Endothelial cell of umbilical vein (primary cell): ENCODE data around the gene EIF2S1. TPM values are rescaled to one million over a fixed set of nuclear protein-coding genes. Genes with fewer than 3 reads are reported as not detected.
"Not testable (repeated sequence)": the region's sequence is repeated elsewhere in the genome, so short reads cannot be mapped to it uniquely, and the experiment has no call there.

ENCODE experiments used
- BruUV-seq: library from RNA; stranded (reverse); fragments of 400-500 nt; replicated peaks from 2 replicates; lab custom pipeline; 2021; lab: Mats Ljungman, UMichigan
- CTCF ChIA-PET: fragments of 300-600, 350-600 bp; sonication (Branson Sonifier 250); formaldehyde crosslinking; loops from one replicate; lab custom pipeline; 2021; ENCODE audit warnings: antibody characterized with exemption, inconsistent platforms; lab: Charles Lee
- POLR2A ChIA-PET: fragments of 300-600, 350-600 bp; sonication (Branson Sonifier 250); formaldehyde crosslinking; loops from one replicate; lab custom pipeline; 2021; ENCODE audit warnings: antibody characterized with exemption, inconsistent platforms; lab: Charles Lee
- DNase-seq: peaks from one replicate; pipeline ENCODE4 v3.0.0-alpha.2; 2011; ENCODE audit warnings: low read depth, low spot score
- FAIRE-seq: peaks from 2 replicates; lab custom pipeline; 2011; peaks lifted over from hg19 to GRCh38; lab: Jason Lieb, UNC
- H2AFZ ChIP-seq: 2 replicates; pipeline ENCODE4 v1.6.0; 2012; ENCODE audit warnings: low read depth, low read length, control low read depth, inconsistent platforms
- H3K27ac ChIP-seq: 2 replicates; pipeline ENCODE4 v1.5.1; 2011; ENCODE audit warnings: low read depth, mild to moderate bottlenecking, control low read depth, low read length, moderate library complexity; ENCODE audit not compliant: insufficient read depth
- H3K27me3 ChIP-seq, 2 experiments: 2 replicates each; pipeline versions ENCODE4 v1.6.0 to v1.6.1; 2011; ENCODE audit warnings: low read length in 2 of 2, mixed read lengths in 1 of 2; ENCODE audit not compliant: control insufficient read depth in 2 of 2, insufficient read depth in 2 of 2
- H3K36me3 ChIP-seq, 2 experiments: 2 replicates in 1 of 2; 3 replicates in 1 of 2; pipeline ENCODE4 v1.5.1; 2011; ENCODE audit warnings: low read length in 2 of 2, mild to moderate bottlenecking in 1 of 2, moderate library complexity in 1 of 2; ENCODE audit not compliant: control insufficient read depth in 2 of 2, insufficient read depth in 2 of 2; ENCODE audit errors: extremely low read depth in 1 of 2
- H3K4me1 ChIP-seq: 3 replicates; pipeline ENCODE4 v1.5.1; 2011; ENCODE audit warnings: mild to moderate bottlenecking, low read length; ENCODE audit not compliant: control insufficient read depth, insufficient read depth; ENCODE audit errors: extremely low read depth
- H3K4me2 ChIP-seq: 2 replicates; pipeline ENCODE4 v1.6.1; 2011; ENCODE audit warnings: low read length, control low read depth, mixed read lengths; ENCODE audit not compliant: insufficient read depth
- H3K4me3 ChIP-seq, 3 experiments: fragments of 200-600 bp in 1 of 3; sonication (generic), shearing (Covaris generic) in 1 of 3; replicated peaks in 1 of 3; 2 replicates each; pipeline ENCODE4 v1.5.1; 2011 to 2016; ENCODE audit warnings: control low read depth in 3 of 3, low read length in 3 of 3, mild to moderate bottlenecking in 2 of 3, inconsistent platforms in 1 of 3, low read depth in 1 of 3, moderate library complexity in 1 of 3; ENCODE audit not compliant: insufficient read depth in 1 of 3
- H3K79me2 ChIP-seq: 2 replicates; pipeline ENCODE4 v1.6.0; 2012; ENCODE audit warnings: low read length, inconsistent platforms; ENCODE audit not compliant: control insufficient read depth, insufficient read depth
- H3K9ac ChIP-seq: replicated peaks from 2 replicates; pipeline ENCODE3; 2011; ENCODE audit warnings: low read length, control low read depth; ENCODE audit not compliant: insufficient read depth; ENCODE audit errors: extremely low read depth
- H3K9me1 ChIP-seq: replicated peaks from 3 replicates; pipeline ENCODE4 v1.6.0; 2011; ENCODE audit warnings: mild to moderate bottlenecking, low read length; ENCODE audit not compliant: control insufficient read depth, insufficient read depth; ENCODE audit errors: extremely low read depth
- H3K9me3 ChIP-seq: replicated peaks from 2 replicates; pipeline ENCODE4 v1.5.1; 2012; ENCODE audit warnings: low read length, inconsistent platforms; ENCODE audit not compliant: control insufficient read depth, insufficient read depth
- H4K20me1 ChIP-seq: replicated peaks from 2 replicates; pipeline ENCODE3; 2011; ENCODE audit warnings: mild to moderate bottlenecking, low read length; ENCODE audit not compliant: control insufficient read depth, insufficient read depth; ENCODE audit errors: extremely low read depth
- GATA2 ChIP-seq: IDR thresholded peaks from 2 replicates; pipeline ENCODE4 v1.7.0; 2011; ENCODE audit warnings: low read depth, mild to moderate bottlenecking, moderate library complexity, mixed read lengths, low read length; ENCODE audit not compliant: insufficient read length, insufficient read depth
- JUN ChIP-seq: IDR thresholded peaks from 2 replicates; pipeline ENCODE4 v1.6.1; 2011; ENCODE audit warnings: borderline replicate concordance, low read depth; ENCODE audit not compliant: insufficient read length, insufficient read depth
- MYC ChIP-seq: IDR thresholded peaks from one replicate; pipeline ENCODE4 v1.6.1; 2011; ENCODE audit warnings: mild to moderate bottlenecking, low read depth, low read length
- dilution Hi-C: fragments of 300-500 bp; cut with MboI; formaldehyde crosslinking; loops from one replicate; pipeline ENCODE4 v1.15.0; 2019; ENCODE audit warnings: low sequenced_read_pairs; ENCODE audit not compliant: extremely low pct_ligation_motif_present
- intact Hi-C: fragments of 100-400 bp; cut with micrococcal nuclease; formaldehyde crosslinking; loops from one replicate; pipeline ENCODE4 v1.10.0; 2022
- polyA plus RNA-seq, 4 experiments: library from polyadenylated mRNA; depleted of rRNA in 3 of 4; stranded (reverse) in 3 of 4; unstranded in 1 of 4; fragments of >200 nt; gene quantifications; 2 replicates each; pipeline versions ENCODE4 v1.2.1 to v1.2.3, GENCODE V29; 2011 to 2012; ENCODE audit warnings: missing spikeins in 1 of 4
- total RNA-seq: library from RNA; stranded (reverse); gene quantifications from 2 replicates; pipeline ENCODE4 v1.2.3, GENCODE V29; 2021
- TF ChIP-seq, protein P1 (sequence below): IDR thresholded peaks from 2 replicates; pipeline ENCODE4 v1.6.1; 2011; ENCODE audit not compliant: insufficient read depth, insufficient read length

Gene EIF2S1
- total and polyA plus RNA-seq, 2 donors (not counting 3 experiments of a cell fraction or from before 2014, with no cell fraction given): 36.8 to 135 TPM

DNA sequence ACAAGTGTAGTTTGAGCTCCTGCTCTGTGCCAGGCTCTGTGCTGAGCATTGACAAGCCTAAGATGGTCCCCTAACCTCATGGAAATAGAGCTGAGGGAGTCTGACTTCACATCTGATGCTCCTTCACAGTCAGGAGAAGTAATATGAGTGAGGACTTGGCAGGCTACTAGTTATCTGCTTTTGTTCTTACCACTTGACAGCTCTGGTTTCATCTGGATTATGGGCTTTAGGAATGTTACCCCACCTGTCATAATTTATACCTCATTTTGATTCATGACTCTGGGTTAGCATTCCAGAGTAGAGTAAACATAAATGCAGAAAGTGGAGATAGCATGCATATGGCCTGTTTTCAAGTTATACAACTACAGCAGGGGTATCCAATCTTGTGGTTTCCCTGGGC, 41.0 kb upstream of the EIF2S1 start:
- Histone ChIP-seq H3K4me3 (no peak overlapping the region), H4K20me1 (no peaks in the 10 kb centered on the region), H2AFZ (no peak overlapping the region), H3K4me1 (no peaks in the 10 kb centered on the region), H3K9ac (no peak overlapping the region), H3K27ac (no peak overlapping the region), H3K36me3 (peaks cover 2 to 3% of the 10 kb centered on the region in 2 experiments), H3K79me2 (no peaks in the 10 kb centered on the region), H3K27me3 (no peaks in the 10 kb centered on the region), H3K9me3 (no peaks in the 10 kb centered on the region), H3K9me1 (no peaks in the 10 kb centered on the region), H3K4me2 (no peak overlapping the region)
- DNase-seq: no peak
- POLR2A ChIA-PET: no interaction called here
- no peak for FAIRE-seq
- TF ChIP-seq, protein P1, sequence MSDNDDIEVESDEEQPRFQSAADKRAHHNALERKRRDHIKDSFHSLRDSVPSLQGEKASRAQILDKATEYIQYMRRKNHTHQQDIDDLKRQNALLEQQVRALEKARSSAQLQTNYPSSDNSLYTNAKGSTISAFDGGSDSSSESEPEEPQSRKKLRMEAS: no peak
- no peak for TF ChIP-seq JUN
- no peak for TF ChIP-seq MYC
- TF ChIP-seq GATA2: no peak
- BruUV-seq: no TSS peak
- intact Hi-C loops (no loop called here), dilution Hi-C loops (no loop called here)
- CTCF ChIA-PET: interaction anchor here (0.9 to 1.3 kb wide), 2 partner anchors 8 to 33 kb away, joined by 3 to 4 read pairs; no protein-coding TSS in a partner anchor

DNA sequence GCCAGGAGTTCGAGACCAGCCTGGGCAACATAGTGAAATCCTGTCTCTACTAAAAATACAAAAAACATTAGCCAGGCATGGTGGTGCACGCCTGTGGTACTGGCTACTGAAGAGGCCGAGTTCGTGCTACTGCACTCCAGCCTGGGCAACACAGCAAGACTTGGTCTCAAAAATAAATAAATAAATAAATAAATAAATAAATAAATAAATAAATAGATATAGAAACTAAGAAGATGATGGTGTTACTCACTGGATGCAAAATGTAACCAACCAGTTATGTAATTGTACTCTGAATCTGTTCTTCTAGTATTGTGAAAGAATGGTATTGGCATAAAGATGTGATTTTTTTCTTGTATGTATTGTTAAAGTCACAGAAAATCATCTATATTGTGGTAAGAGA, 30.5 kb upstream of the EIF2S1 start:
- H3K9me1 ChIP-seq, H3K36me3 ChIP-seq, intact Hi-C loops, H3K27me3 ChIP-seq, BruUV-seq, H4K20me1 ChIP-seq, H3K4me3 ChIP-seq, FAIRE-seq, H3K27ac ChIP-seq, H3K79me2 ChIP-seq, H3K4me1 ChIP-seq, dilution Hi-C loops, CTCF ChIA-PET, POLR2A ChIA-PET, H2AFZ ChIP-seq, H3K9ac ChIP-seq, H3K9me3 ChIP-seq, DNase-seq, H3K4me2 ChIP-seq: not testable (repeated sequence)
